ENCODE data around the gene PCDH9.

The PCDH9 gene

DNA sequence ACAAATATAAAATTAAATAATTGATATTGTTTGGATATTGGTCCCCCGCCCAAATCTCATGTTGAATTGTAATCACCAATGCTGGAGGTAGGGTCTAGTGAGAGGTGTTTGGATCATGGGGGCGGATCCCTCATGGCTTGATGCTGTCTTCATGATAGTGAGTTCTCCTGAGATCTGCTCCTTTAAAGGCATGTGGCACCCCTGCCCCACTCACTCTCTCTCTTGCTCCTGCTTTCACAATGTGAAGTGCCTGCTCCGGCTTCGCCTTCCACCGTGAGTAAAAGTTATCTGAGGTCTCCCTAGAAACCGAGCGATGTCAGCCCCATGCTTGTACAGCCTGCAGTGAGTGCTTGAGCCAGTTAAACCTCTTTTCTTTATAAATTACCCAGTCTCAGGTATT is 248.2 kb downstream of the PCDH9 start:
- no peak for TF ChIP-seq Cebpa-rat (IDR thresholded peaks at IDR 0.05)
- Histone ChIP-seq H3K9ac (no peak overlapping the region), H4K20me1 (no peaks in the 10 kb centered on the region)

GRCh38 chr13:66977161-66977560 is 253.0 kb downstream of the PCDH9 start:
- no peaks in the 10 kb centered on the region for H3K27me3 ChIP-seq
- no peaks in the 10 kb centered on the region for H4K20me1 ChIP-seq
- H3K36me3 ChIP-seq = no peaks in the 10 kb centered on the region
- peaks cover 4% of the 10 kb centered on the region; the same call in 1 of the 2 replicates for H3K9me3 ChIP-seq
- H3K4me2 ChIP-seq = no peak overlapping the region
- no peak overlapping the region for H3K4me3 ChIP-seq
- H3K27ac ChIP-seq = no peak overlapping the region
- TF ChIP-seq Cebpa-rat (IDR thresholded peaks at IDR 0.05) = no peak
- no peaks in the 10 kb centered on the region for H3K4me1 ChIP-seq
- H3K9ac ChIP-seq = no peak overlapping the region

More for the DNA sequence above, 248.2 kb downstream of the PCDH9 start:
- no peaks in the 10 kb centered on the region for H3K36me3 ChIP-seq
- H3K27me3 ChIP-seq = no peaks in the 10 kb centered on the region
- no peak overlapping the region for H3K4me2 ChIP-seq
- H3K9me3 ChIP-seq = peaks cover 18% of the 10 kb centered on the region
- no peak overlapping the region for H3K27ac ChIP-seq
- H3K4me3 ChIP-seq = no peak overlapping the region
- H3K4me1 ChIP-seq = no peaks in the 10 kb centered on the region

DNA sequence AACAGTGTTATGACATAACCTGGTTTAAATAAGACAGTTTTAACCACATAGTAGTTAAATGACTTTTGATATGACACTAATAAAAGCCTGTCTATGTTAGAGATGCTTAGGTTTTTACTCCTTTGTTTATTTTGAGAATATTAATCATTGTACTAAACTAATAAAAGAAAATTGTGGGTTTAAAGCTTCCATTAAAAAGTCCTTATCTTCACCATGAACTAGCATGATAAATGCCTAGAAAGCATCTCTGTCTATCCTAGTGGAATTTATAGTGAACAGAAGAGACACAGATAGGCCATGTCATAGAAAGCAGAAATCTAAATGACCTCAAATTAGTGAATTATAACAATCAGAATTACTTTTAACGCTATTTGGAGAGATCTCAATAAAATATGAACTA is 255.2 kb downstream of the PCDH9 start:
- H3K9ac ChIP-seq = no peak overlapping the region
- H3K27ac ChIP-seq = no peak overlapping the region
- no peaks in the 10 kb centered on the region for H3K9me3 ChIP-seq
- no peak overlapping the region for H3K4me3 ChIP-seq
- no peaks in the 10 kb centered on the region for H3K27me3 ChIP-seq
- H4K20me1 ChIP-seq = no peaks in the 10 kb centered on the region
- H3K4me1 ChIP-seq = no peaks in the 10 kb centered on the region
- no peaks in the 10 kb centered on the region for H3K36me3 ChIP-seq
- no peak overlapping the region for H3K4me2 ChIP-seq
- no peak for TF ChIP-seq Cebpa-rat (IDR thresholded peaks at IDR 0.05)

- Histone ChIP-seq H3K4me2 (no peak overlapping the region), H3K4me1 (no peaks in the 10 kb centered on the region), H3K36me3 (no peaks in the 10 kb centered on the region), H3K9me3 (no peaks in the 10 kb centered on the region), H4K20me1 (no peaks in the 10 kb centered on the region), H3K27me3 (no peaks in the 10 kb centered on the region), H3K4me3 (no peak overlapping the region), H3K27ac (no peak overlapping the region), H3K9ac (no peak overlapping the region)
- TF ChIP-seq Cebpa-rat (IDR thresholded peaks at IDR 0.05) = no peak
These were observed 256.0 kb downstream of the PCDH9 start for GRCh38 chr13:66974174-66974573.

- no peaks in the 10 kb centered on the region for H4K20me1 ChIP-seq
- H3K4me1 ChIP-seq = no peaks in the 10 kb centered on the region
- H3K27ac ChIP-seq = no peak overlapping the region
- H3K27me3 ChIP-seq = no peaks in the 10 kb centered on the region
- no peak overlapping the region for H3K4me3 ChIP-seq
- H3K9ac ChIP-seq = no peak overlapping the region
- no peaks in the 10 kb centered on the region for H3K36me3 ChIP-seq
- H3K4me2 ChIP-seq = no peak overlapping the region
- TF ChIP-seq Cebpa-rat (IDR thresholded peaks at IDR 0.05) = no peak
- H3K9me3 ChIP-seq = no peaks in the 10 kb centered on the region
These were observed 257.5 kb downstream of the PCDH9 start for GRCh38 chr13:66972659-66973058.

DNA sequence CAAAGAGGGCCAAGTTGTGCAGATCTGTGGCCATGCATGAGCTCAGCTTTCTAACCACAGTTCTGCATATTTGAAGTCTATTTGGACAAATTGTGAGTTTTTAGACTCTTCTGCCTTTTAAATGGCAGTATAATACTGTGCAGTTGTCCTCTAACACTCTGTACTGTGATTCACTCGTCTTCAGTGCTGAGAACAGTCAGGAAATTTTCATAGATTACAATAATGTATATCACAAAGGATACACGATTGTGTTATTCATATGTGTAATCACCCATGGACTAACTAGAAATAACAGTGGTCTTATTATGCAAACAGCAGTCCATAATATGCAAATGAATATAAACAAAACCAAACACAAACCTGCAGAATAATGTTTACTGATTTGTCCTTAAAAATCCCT is 259.1 kb downstream of the PCDH9 start:
- TF ChIP-seq Cebpa-rat (IDR thresholded peaks at IDR 0.05) = no peak
- Histone ChIP-seq H3K9ac (no peak overlapping the region), H3K4me3 (no peak overlapping the region), H3K27me3 (no peaks in the 10 kb centered on the region), H3K27ac (no peak overlapping the region), H3K36me3 (no peaks in the 10 kb centered on the region), H3K9me3 (no peaks in the 10 kb centered on the region), H3K4me1 (no peaks in the 10 kb centered on the region), H4K20me1 (no peaks in the 10 kb centered on the region), H3K4me2 (no peak overlapping the region)

DNA sequence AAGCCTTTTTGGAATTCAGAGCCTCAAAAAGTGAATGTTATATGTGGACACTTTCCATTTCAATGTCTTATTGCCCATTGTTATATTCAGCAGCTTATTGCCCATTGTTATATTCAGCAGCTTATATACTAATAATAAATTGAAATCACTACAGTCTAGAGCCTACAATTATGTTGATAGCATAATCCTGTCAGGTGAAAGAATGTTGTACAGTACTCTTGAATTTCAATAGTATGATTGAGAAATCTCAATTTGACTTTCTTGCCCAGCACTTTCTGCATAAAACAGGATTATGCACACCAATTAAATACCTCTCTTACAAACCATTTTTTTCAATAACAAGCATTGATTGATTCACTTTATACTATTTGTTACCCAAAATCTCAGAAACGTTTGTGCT is 260.8 kb downstream of the PCDH9 start:
- Histone ChIP-seq H3K27me3 (no peaks in the 10 kb centered on the region), H3K9me3 (no peaks in the 10 kb centered on the region), H3K9ac (no peak overlapping the region), H3K4me1 (no peaks in the 10 kb centered on the region), H3K4me2 (no peak overlapping the region), H4K20me1 (no peaks in the 10 kb centered on the region), H3K4me3 (no peak overlapping the region), H3K36me3 (no peaks in the 10 kb centered on the region), H3K27ac (no peak overlapping the region)
- no peak for TF ChIP-seq Cebpa-rat (IDR thresholded peaks at IDR 0.05)

GRCh38 chr13:66967811-66968597 is 262.1 kb downstream of the PCDH9 start:
- Histone ChIP-seq H3K4me3 (no peak overlapping the region), H3K4me1 (no peaks in the 10 kb centered on the region), H3K4me2 (no peak overlapping the region), H3K9me3 (no peaks in the 10 kb centered on the region), H4K20me1 (no peaks in the 10 kb centered on the region), H3K27me3 (no peaks in the 10 kb centered on the region), H3K27ac (no peak overlapping the region), H3K9ac (no peak overlapping the region), H3K36me3 (no peaks in the 10 kb centered on the region)
- no peak for TF ChIP-seq Cebpa-rat (IDR thresholded peaks at IDR 0.05)

DNA sequence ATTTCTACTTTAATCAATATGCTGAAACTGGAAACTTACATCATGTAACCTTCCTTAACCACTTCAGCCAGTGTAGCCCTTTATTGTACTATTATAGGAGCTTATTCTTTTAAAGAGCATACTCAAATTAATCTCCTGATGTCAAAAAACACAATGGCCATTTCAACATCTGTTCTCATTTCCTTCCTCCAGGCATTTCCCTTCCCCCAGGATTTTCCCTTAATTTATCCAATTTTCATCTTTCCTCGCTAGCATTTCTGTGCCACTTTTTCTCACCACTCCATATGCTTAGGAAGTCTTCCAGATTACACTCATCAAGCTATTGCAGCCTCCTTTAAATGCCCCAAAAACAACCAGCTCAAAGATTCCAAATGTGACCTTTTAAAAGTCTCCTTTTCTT is 265.0 kb downstream of the PCDH9 start:
- H3K27ac ChIP-seq = no peak overlapping the region
- no peak overlapping the region for H3K9ac ChIP-seq
- H3K4me3 ChIP-seq = no peak overlapping the region
- no peaks in the 10 kb centered on the region for H4K20me1 ChIP-seq
- no peak overlapping the region for H3K4me2 ChIP-seq
- no peak for TF ChIP-seq Cebpa-rat (IDR thresholded peaks at IDR 0.05)
- no peaks in the 10 kb centered on the region for H3K4me1 ChIP-seq
- H3K9me3 ChIP-seq = no peaks in the 10 kb centered on the region
- no peaks in the 10 kb centered on the region for H3K36me3 ChIP-seq
- H3K27me3 ChIP-seq = no peaks in the 10 kb centered on the region

- no peak for TF ChIP-seq Cebpa-rat (IDR thresholded peaks at IDR 0.05)
- H3K9ac ChIP-seq = no peak overlapping the region
- H3K4me1 ChIP-seq = no peaks in the 10 kb centered on the region
- no peaks in the 10 kb centered on the region for H4K20me1 ChIP-seq
- H3K4me2 ChIP-seq = no peak overlapping the region
- H3K27me3 ChIP-seq = no peaks in the 10 kb centered on the region
- no peak overlapping the region for H3K4me3 ChIP-seq
- H3K9me3 ChIP-seq = no peaks in the 10 kb centered on the region
- H3K27ac ChIP-seq = no peak overlapping the region
- no peaks in the 10 kb centered on the region for H3K36me3 ChIP-seq
These were observed 267.2 kb downstream of the PCDH9 start for GRCh38 chr13:66962953-66963352.

GRCh38 chr13:66958611-66959010 is 271.5 kb downstream of the PCDH9 start:
- H3K4me2 ChIP-seq = no peak overlapping the region

More at GRCh38 chr13:66958611-66959010, 271.5 kb downstream of the PCDH9 start:
- peaks cover 5% of the 10 kb centered on the region; the same call in 1 of the 2 replicates for H3K9me3 ChIP-seq
- no peak overlapping the region for H3K27ac ChIP-seq
- H3K4me3 ChIP-seq = no peak overlapping the region
- H3K27me3 ChIP-seq = no peaks in the 10 kb centered on the region
- no peaks in the 10 kb centered on the region for H3K36me3 ChIP-seq
- H3K9ac ChIP-seq = no peak overlapping the region
- H3K4me1 ChIP-seq = no peaks in the 10 kb centered on the region
- no peak for TF ChIP-seq Cebpa-rat (IDR thresholded peaks at IDR 0.05)
- H4K20me1 ChIP-seq = no peaks in the 10 kb centered on the region

All from BLaER1 (cell line).